Neural progenitor cell (in vitro differentiated cells): Measurements from ENCODE around the gene SPIRE1. TPM values are rescaled to one million over a fixed set of nuclear protein-coding genes. Genes with fewer than 3 reads are reported as not detected.

Source experiments
- DNase-seq: peaks from one replicate; pipeline ENCODE4 v3.0.0-alpha.2; 2016; ENCODE audit warnings: low spot score
- H2AFZ ChIP-seq: fragments of 200-600 bp; sonication (generic); replicated peaks from 2 replicates; pipeline ENCODE4 v1.6.1; 2016; ENCODE audit warnings: antibody characterized with exemption
- H3F3A ChIP-seq: fragments of 200-600 bp; sonication (generic); 2 replicates; pipeline ENCODE4 v1.6.1; 2016; ENCODE audit warnings: antibody characterized with exemption, low read depth
- H3K27ac ChIP-seq: fragments of 200-600 bp; sonication (generic); 2 replicates; pipeline ENCODE4 v1.5.1; 2016; ENCODE audit warnings: mild to moderate bottlenecking
- H3K27me3 ChIP-seq: fragments of 200-600 bp; sonication (generic); 2 replicates; pipeline ENCODE4 v1.6.1; 2016; ENCODE audit warnings: mild to moderate bottlenecking, moderate library complexity
- H3K36me3 ChIP-seq: fragments of 200-600 bp; sonication (generic); 2 replicates; pipeline ENCODE4 v1.5.1; 2016
- H3K4me1 ChIP-seq: fragments of 200-600 bp; sonication (generic); 2 replicates; pipeline ENCODE4 v1.6.1; 2016; ENCODE audit warnings: mixed run types
- H3K4me2 ChIP-seq: fragments of 200-600 bp; sonication (generic); 2 replicates; pipeline ENCODE4 v1.6.1; 2016
- H3K4me3 ChIP-seq: fragments of 200-600 bp; sonication (generic); 2 replicates; pipeline ENCODE4 v1.5.1; 2016
- H3K79me2 ChIP-seq: fragments of 200-600 bp; sonication (generic); 2 replicates; pipeline ENCODE4 v1.6.1; 2016; ENCODE audit warnings: low read depth
- H3K9ac ChIP-seq: fragments of 200-600 bp; sonication (generic); 2 replicates; pipeline ENCODE4 v1.6.1; 2016
- H3K9me3 ChIP-seq: fragments of 200-600 bp; sonication (generic); 2 replicates; pipeline ENCODE4 v1.5.1; 2016; ENCODE audit warnings: low read depth
- H4K20me1 ChIP-seq: fragments of 200-600 bp; sonication (generic); 2 replicates; pipeline ENCODE4 v1.6.1; 2016; ENCODE audit warnings: low read depth
- H3K27ac Mint-ChIP-seq: 3 replicates; pipeline ENCODE4 v1.8.0; 2021; ENCODE audit warnings: mixed read lengths
- H3K27me3 Mint-ChIP-seq: 2 replicates; pipeline ENCODE4 v1.8.0; 2022; ENCODE audit warnings: low read depth, mild to moderate bottlenecking, inconsistent platforms, moderate library complexity, mixed read lengths; ENCODE audit not compliant: insufficient read depth
- H3K36me3 Mint-ChIP-seq: 3 replicates; pipeline ENCODE4 v1.8.0; 2021; ENCODE audit warnings: mixed read lengths
- H3K4me1 Mint-ChIP-seq: 3 replicates; pipeline ENCODE4 v1.8.0; 2021; ENCODE audit warnings: mixed read lengths
- H3K4me3 Mint-ChIP-seq: 3 replicates; pipeline ENCODE4 v1.8.0; 2021; ENCODE audit warnings: mild to moderate bottlenecking, moderate library complexity, mixed read lengths
- H3K9me3 Mint-ChIP-seq: 3 replicates; pipeline ENCODE4 v1.8.0; 2020; ENCODE audit warnings: mixed read lengths
- CTCF ChIP-seq: fragments of 200-600 bp; sonication (generic); IDR thresholded peaks from 2 replicates; pipeline ENCODE4 v1.5.1; 2017; ENCODE audit warnings: antibody characterized with exemption, mild to moderate bottlenecking
- EZH2 ChIP-seq: fragments of 200-600 bp; sonication (generic); IDR thresholded peaks from 2 replicates; pipeline ENCODE4 v1.6.1; 2017; ENCODE audit warnings: antibody characterized with exemption, mild to moderate bottlenecking, moderate library complexity
- EZH2phosphoT487 ChIP-seq: fragments of 200-600 bp; sonication (generic); IDR thresholded peaks from 2 replicates; pipeline ENCODE4 v1.6.1; 2017; ENCODE audit warnings: antibody characterized with exemption
- small RNA-seq: library from RNA; depleted of rRNA; stranded (forward); fragments of <200 nt; gene quantifications from one replicate; pipeline ENCODE3, GENCODE V24; 2015
- total RNA-seq: library from RNA; depleted of rRNA; stranded (reverse); fragments of >200 nt; gene quantifications from 2 replicates; pipeline ENCODE4 v1.2.3, GENCODE V29; 2015; ENCODE audit warnings: low replicate concordance

Gene SPIRE1
- total RNA-seq, 1 donor from 2014 or later, result 18.4 TPM

GRCh38 chr18:12398625-12399024, 259.3 kb downstream of the SPIRE1 start:
- peaks cover 4% of the 10 kb centered on the region for H3K27me3 Mint-ChIP-seq
- Histone ChIP-seq H3K79me2 (no peaks in the 10 kb centered on the region), H3K36me3 (no peaks in the 10 kb centered on the region), H3K27ac (no peak overlapping the region), H3K9ac (no peak overlapping the region), H4K20me1 (no peaks in the 10 kb centered on the region), H3K4me2 (no peak overlapping the region), H3K4me1 (no peaks in the 10 kb centered on the region), H2AFZ (no peak overlapping the region), H3K9me3 (no peaks in the 10 kb centered on the region), H3K4me3 (no peak overlapping the region), H3F3A (no peaks in the 10 kb centered on the region), H3K27me3 (no peaks in the 10 kb centered on the region)
- H3K4me1 Mint-ChIP-seq, result peaks cover 2% of the 10 kb centered on the region
- H3K27ac Mint-ChIP-seq, result no peak overlapping the region
- DNase-seq, result no peak
- H3K36me3 Mint-ChIP-seq, result no peaks in the 10 kb centered on the region
- H3K9me3 Mint-ChIP-seq, result no peaks in the 10 kb centered on the region
- TF ChIP-seq EZH2phosphoT487, result no peak
- no peak for TF ChIP-seq EZH2
- no peak for TF ChIP-seq CTCF
- H3K4me3 Mint-ChIP-seq, result no peak overlapping the region

GRCh38 chr18:12397793-12398192, 260.1 kb downstream of the SPIRE1 start:
- Histone ChIP-seq H3K4me2 (no peak overlapping the region), H3K27ac (no peak overlapping the region), H3K79me2 (no peaks in the 10 kb centered on the region), H4K20me1 (no peaks in the 10 kb centered on the region), H3F3A (no peaks in the 10 kb centered on the region), H2AFZ (no peak overlapping the region), H3K9ac (no peak overlapping the region), H3K36me3 (no peaks in the 10 kb centered on the region), H3K27me3 (no peaks in the 10 kb centered on the region), H3K4me3 (no peak overlapping the region), H3K9me3 (no peaks in the 10 kb centered on the region), H3K4me1 (no peaks in the 10 kb centered on the region)
- H3K27ac Mint-ChIP-seq, result no peak overlapping the region
- H3K36me3 Mint-ChIP-seq, result no peaks in the 10 kb centered on the region
- peaks cover 2% of the 10 kb centered on the region for H3K4me1 Mint-ChIP-seq
- peaks cover 4% of the 10 kb centered on the region for H3K27me3 Mint-ChIP-seq
- DNase-seq, result no peak
- H3K4me3 Mint-ChIP-seq, result no peak overlapping the region
- TF ChIP-seq CTCF, result no peak
- TF ChIP-seq EZH2, result no peak
- no peak for TF ChIP-seq EZH2phosphoT487
- no peaks in the 10 kb centered on the region for H3K9me3 Mint-ChIP-seq

- Mint-ChIP-seq H3K27ac (no peak overlapping the region), H3K4me3 (no peak overlapping the region)
- TF ChIP-seq EZH2phosphoT487, result no peak
- no peak for TF ChIP-seq EZH2
- TF ChIP-seq CTCF, result no peak
Observed at GRCh38 chr18:12397254-12397653, 260.7 kb downstream of the SPIRE1 start.

More at GRCh38 chr18:12397254-12397653, 260.7 kb downstream of the SPIRE1 start:
- H3K27ac ChIP-seq, result no peak overlapping the region
- H3K27me3 ChIP-seq, result no peaks in the 10 kb centered on the region
- no peaks in the 10 kb centered on the region for H4K20me1 ChIP-seq
- H3K4me2 ChIP-seq, result no peak overlapping the region
- no peak for DNase-seq
- Mint-ChIP-seq H3K27me3 (peaks cover 4% of the 10 kb centered on the region), H3K9me3 (no peaks in the 10 kb centered on the region), H3K4me1 (peaks cover 2% of the 10 kb centered on the region), H3K36me3 (no peaks in the 10 kb centered on the region)
- H2AFZ ChIP-seq, result no peak overlapping the region
- H3F3A ChIP-seq, result no peaks in the 10 kb centered on the region
- no peaks in the 10 kb centered on the region for H3K4me1 ChIP-seq
- H3K79me2 ChIP-seq, result no peaks in the 10 kb centered on the region
- H3K36me3 ChIP-seq, result no peaks in the 10 kb centered on the region
- no peak overlapping the region for H3K9ac ChIP-seq
- H3K9me3 ChIP-seq, result no peaks in the 10 kb centered on the region
- H3K4me3 ChIP-seq, result no peak overlapping the region

Small RNAs within 50 kb of the gene (small RNA-seq; reads per million reads assigned to genes)
- not detected for gene RNU7-129P

Other genes with a start within 250 kb of the SPIRE1 start
- 24.3 and 44.8 TPM in 2 replicates for gene CEP76, start 44.6 kb upstream of the SPIRE1 start, total RNA-seq
- gene PSMG2, start 44.9 kb upstream of the SPIRE1 start, total RNA-seq, result 69.4 and 96.8 TPM in 2 replicates
- gene PTPN2, start 226.1 kb upstream of the SPIRE1 start, total RNA-seq, result 47.7 and 57.9 TPM in 2 replicates